Measurements from ENCODE around the gene SFI1. TPM values are rescaled to one million over a fixed set of nuclear protein-coding genes. Genes with fewer than 3 reads are reported as not detected.

SFI1 gene
- total and polyA plus RNA-seq, 4 donors: 3.1 to 16.2 (median 7.4) TPM

GRCh38 chr22:31619611-31620300 lies 123.4 kb downstream of the SFI1 start:
- H3K4me1 ChIP-seq (ENCODE audit: control insufficient read depth in 4 of 4, insufficient read depth in 4 of 4, low read length in 3 of 4): peaks cover 0 to 5% (median 0%) of the 10 kb centered on the region in 4 donors
- WGBS: 95% methylated on average over 14 of the region's 14 CpGs
- H3K4me3 ChIP-seq (ENCODE audit: low read depth in 1 of 3, low read length in 3 of 3): no peak overlapping the region
- H3K27me3 ChIP-seq (ENCODE audit: control insufficient read depth in 4 of 4, insufficient read depth in 4 of 4, low read length in 3 of 4): no peaks in the 10 kb centered on the region
- no peak for DNase-seq (ENCODE audit: low spot score)
- H3K27ac ChIP-seq (ENCODE audit: low read depth in 1 of 2, low read length in 2 of 2): no peak overlapping the region
- H3K9ac ChIP-seq (ENCODE audit: low read depth in 1 of 2, low read length in 2 of 2): no peak overlapping the region
- TF ChIP-seq GABPA (IDR thresholded peaks at IDR 0.05 in 1 of 2, conservative IDR thresholded peaks at IDR 0.05 in 1 of 2) (no peak), TAF1 (conservative IDR thresholded peaks at IDR 0.05) (no peak), REST (IDR thresholded peaks at IDR 0.05) (no peak), RXRA (IDR thresholded peaks at IDR 0.05) (no peak), CTCF (IDR thresholded peaks at IDR 0.05; ENCODE audit: low read depth, low read length, missing input control) (no peak), NR2F2 (IDR thresholded peaks at IDR 0.05) (no peak), RAD21 (IDR thresholded peaks at IDR 0.05) (no peak), HNF4A (conservative IDR thresholded peaks at IDR 0.05) (no peak), SP1 (IDR thresholded peaks at IDR 0.05) (no peak), MAX (IDR thresholded peaks at IDR 0.05) (no peak), YY1 (IDR thresholded peaks at IDR 0.05) (no peak), FOXA1 (IDR thresholded peaks at IDR 0.05) (no peak)
- no peaks in the 10 kb centered on the region for H3K9me3 ChIP-seq (ENCODE audit: control insufficient read depth in 4 of 4, low read length in 3 of 4)
- peaks cover 3 to 45% (median 15%) of the 10 kb centered on the region in 4 donors for H3K36me3 ChIP-seq (ENCODE audit: control insufficient read depth in 4 of 4, insufficient read depth in 3 of 4, low read depth in 1 of 4, low read length in 3 of 4)

GRCh38 chr22:31620756-31621480 lies 124.6 kb downstream of the SFI1 start:
- WGBS: 91% methylated on average over 20 of the region's 20 CpGs
- Histone ChIP-seq H3K4me3 (ENCODE audit: low read depth in 1 of 3, low read length in 3 of 3) (no peak overlapping the region), H3K27ac (ENCODE audit: low read depth in 1 of 2, low read length in 2 of 2) (no peak overlapping the region), H3K9ac (ENCODE audit: low read depth in 1 of 2, low read length in 2 of 2) (no peak overlapping the region), H3K4me1 (ENCODE audit: control insufficient read depth in 4 of 4, insufficient read depth in 4 of 4, low read length in 3 of 4) (peaks cover 0 to 5% (median 2%) of the 10 kb centered on the region in 4 donors), H3K9me3 (ENCODE audit: control insufficient read depth in 4 of 4, low read length in 3 of 4) (no peaks in the 10 kb centered on the region), H3K27me3 (ENCODE audit: control insufficient read depth in 4 of 4, insufficient read depth in 4 of 4, low read length in 3 of 4) (no peaks in the 10 kb centered on the region), H3K36me3 (ENCODE audit: control insufficient read depth in 4 of 4, insufficient read depth in 3 of 4, low read depth in 1 of 4, low read length in 3 of 4) (peaks cover 3 to 45% (median 15%) of the 10 kb centered on the region in 4 donors)
- TF ChIP-seq SP1 (IDR thresholded peaks at IDR 0.05) (no peak), REST (IDR thresholded peaks at IDR 0.05) (no peak), RXRA (IDR thresholded peaks at IDR 0.05) (no peak), YY1 (IDR thresholded peaks at IDR 0.05) (no peak), ZBTB33 (IDR thresholded peaks at IDR 0.05) (no peak), JUND (IDR thresholded peaks at IDR 0.05) (no peak), HNF4G (IDR thresholded peaks at IDR 0.05) (no peak), GABPA (IDR thresholded peaks at IDR 0.05 in 1 of 2, conservative IDR thresholded peaks at IDR 0.05 in 1 of 2) (no peak), FOXA1 (IDR thresholded peaks at IDR 0.05) (no peak), HNF4A (conservative IDR thresholded peaks at IDR 0.05) (no peak), FOXA2 (IDR thresholded peaks at IDR 0.05) (no peak), EGR1 (IDR thresholded peaks at IDR 0.05; ENCODE audit: low read depth in 2 of 2) (no peak)
- no peak for DNase-seq (ENCODE audit: low spot score)

Measured in liver (tissue), 9 donors.